Left lobe of liver (tissue), 2 donors: ENCODE measurements around the gene AP1S3. TPM values are rescaled to one million over a fixed set of nuclear protein-coding genes. Genes with fewer than 3 reads are reported as not detected.
"Not testable (repeated sequence)": the region's sequence is repeated elsewhere in the genome, so short reads cannot be mapped to it uniquely, and the experiment has no call there.

Experiments used
- ATAC-seq: fragments of 200-7000 bp; cut with Tn5 transposase; one replicate; pipeline ENCODE4 v1.9.1; 2020; ENCODE audit warnings: mild to moderate bottlenecking, moderate library complexity
- DNase-seq: peaks from one replicate; pipeline ENCODE4 v3.0.0-alpha.2; 2020; ENCODE audit warnings: low spot score
- total RNA-seq: library from RNA; stranded (reverse); gene quantifications from one replicate; pipeline ENCODE4 v1.2.1, GENCODE V29; 2021
- donor health status: DM: no; HTN: no; CAD: no; lungs with moderate emphysema.
- donor health status: DM: no; HTN: yes; CAD: no.

The AP1S3 gene
- total RNA-seq, 1 donor from 2014 or later: 1.3 TPM

DNA sequence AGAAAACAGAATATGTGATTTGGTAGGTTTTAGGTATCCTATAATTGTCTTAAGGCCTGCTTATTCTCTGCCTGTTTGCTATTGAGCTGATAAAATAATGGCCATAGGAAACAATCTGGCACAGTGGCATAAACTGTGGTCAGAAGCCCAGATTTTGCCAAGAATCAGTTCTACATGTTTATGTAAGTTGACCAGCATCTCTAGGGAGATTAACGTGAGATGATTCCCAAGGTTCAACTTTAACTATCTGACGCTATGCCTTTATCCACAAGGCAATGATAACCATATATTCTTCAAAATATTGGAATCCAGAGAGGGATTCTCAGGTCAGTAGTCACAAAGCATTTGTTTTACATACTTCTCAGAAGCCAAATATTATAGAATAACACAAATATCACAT is 25.6 kb downstream of the AP1S3 start:
- ATAC-seq: no peak

DNA sequence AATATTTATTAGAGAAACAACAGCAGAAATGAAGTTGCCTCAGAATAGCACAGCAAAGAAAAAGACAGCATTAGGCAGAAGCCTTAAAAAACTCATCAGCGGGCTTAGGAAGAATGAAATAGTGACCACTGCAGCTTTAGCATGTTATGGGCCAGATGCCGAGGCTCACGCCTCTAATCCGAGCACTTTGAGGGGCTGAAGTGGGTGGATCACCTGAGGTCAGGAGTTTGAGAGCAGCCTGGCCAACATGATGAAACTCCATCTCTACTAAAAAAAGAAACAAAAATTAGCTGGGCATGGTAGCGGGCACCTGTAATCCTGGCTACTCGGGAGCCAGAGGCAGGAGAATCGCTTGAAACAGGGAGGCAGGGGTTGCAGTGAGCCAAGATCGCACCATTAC is 32.4 kb downstream of the AP1S3 start:
- no peak for DNase-seq
- ATAC-seq: no peak

More for the DNA sequence above, 25.6 kb downstream of the AP1S3 start:
- DNase-seq: no peak

DNA sequence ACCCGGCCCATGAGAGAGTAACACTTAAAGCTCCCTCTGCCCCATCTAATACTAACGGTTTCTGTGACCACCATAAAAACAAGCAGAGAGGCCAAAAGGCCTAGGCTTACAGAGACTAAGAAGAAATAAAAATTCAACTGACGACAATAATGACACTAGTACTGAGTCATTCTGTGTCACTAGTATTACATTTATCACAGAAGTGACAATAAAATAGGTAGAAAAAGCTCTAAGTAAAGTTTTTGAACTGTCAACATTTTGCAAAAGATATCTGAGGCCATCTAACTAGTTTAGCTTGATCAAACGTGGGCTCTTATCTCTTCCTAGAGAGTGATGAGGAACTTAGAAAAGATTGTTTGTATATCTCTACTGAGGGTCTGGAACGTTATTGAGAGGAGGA is 35.6 kb downstream of the AP1S3 start:
- DNase-seq (no peak), ATAC-seq (no peak)

DNA sequence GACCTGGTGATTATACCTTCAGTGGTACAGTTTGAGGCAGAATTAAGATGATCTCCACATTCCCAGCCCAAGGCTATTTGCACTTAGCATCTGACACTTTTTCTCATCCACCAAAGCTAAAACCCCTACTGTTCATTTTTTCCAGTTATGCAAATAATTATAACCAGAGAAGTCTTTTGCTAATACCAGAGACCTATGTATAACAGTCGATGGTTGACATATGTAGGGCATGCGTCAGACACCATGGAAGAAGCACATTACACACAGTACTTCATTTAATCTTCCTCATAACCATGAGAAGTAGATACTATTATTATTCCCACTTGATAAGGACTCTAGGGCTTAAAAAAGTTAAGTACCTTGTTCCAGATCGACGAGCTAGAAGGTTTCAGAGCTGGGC is 36.5 kb downstream of the AP1S3 start:
- ATAC-seq (no peak), DNase-seq (no peak)

DNA sequence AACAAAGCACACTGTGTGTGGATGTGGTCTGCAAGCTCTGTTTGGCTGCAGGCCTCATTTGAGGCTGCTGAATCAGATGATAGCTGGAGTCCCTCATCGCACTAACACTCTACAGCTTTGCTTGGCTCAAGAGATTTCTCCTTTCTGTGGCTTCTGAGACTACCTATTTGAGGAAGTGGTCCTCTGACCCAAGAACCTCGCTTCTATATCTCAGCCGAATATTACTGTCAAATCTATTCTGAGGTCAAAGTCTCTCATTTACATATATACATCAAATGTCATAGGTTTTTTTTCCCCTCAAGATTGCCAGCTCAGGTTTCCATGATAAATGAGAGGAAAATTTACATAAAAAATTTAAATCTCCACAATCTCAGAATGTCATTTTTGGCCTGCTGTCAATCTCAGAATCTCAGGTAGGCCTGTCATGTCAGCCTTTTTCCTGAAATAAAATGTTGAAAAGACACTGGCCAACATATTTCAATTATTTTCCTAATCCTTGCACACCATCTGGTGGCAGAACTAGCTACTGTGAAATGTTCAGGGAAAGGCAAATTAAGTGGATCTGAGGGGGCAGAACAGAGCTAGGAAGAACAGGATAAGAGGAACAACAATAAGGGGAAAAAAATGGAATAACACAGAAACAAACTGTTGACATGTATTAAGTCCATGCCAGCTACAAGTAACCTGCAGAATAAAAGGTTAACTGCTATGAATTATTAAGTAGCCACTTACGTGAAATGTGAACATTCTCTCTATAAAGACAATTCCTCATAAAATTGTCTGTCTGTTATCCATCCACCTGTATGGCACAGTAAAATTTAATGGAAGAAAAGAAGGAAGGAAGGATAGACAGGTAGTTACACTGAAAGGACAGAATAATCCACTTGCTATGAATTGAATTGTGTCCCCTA is 39.3 kb downstream of the AP1S3 start:
- DNase-seq (no peak), ATAC-seq (peak; percentile 76)

DNA sequence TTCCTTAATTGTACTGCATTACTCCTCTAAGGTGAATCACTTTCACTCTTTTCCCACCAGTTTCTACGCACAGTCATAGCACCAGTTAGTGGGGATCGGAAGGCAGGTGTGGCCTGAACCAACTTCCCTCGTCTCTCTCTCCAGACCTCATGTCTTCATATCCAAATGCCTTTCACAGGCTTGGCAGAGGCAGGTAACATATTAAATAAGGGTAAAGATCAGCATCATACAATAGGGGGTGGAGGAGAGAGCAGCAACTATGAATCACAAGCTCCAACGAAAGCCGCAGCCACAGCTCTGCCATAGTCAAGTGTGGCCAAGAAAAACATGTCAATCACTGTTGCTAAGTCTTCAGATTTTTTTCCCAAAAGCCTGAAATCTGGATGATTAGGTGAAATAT is 40.3 kb downstream of the AP1S3 start:
- no peak for DNase-seq
- ATAC-seq: no peak

DNA sequence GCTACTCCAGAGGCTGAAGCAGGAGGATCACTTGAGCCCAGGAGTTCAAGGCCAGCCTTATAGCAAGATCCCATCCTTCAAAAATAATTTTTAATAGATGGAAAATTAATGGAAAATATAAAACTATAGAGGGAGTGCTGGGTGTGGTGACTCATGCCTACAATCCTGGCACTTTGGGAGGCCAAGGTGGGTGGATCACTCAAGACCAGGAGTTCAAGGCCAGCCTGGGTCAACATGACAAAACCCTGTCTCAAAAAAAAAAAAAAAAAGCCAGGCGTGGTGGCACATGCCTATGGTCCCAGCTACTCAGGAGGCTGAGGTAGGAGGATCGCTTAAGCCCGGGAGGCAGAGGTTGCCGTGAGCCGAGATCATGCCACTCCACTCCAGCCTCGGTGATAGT is 48.0 kb downstream of the AP1S3 start:
- DNase-seq (no peak), ATAC-seq (no peak)

DNA sequence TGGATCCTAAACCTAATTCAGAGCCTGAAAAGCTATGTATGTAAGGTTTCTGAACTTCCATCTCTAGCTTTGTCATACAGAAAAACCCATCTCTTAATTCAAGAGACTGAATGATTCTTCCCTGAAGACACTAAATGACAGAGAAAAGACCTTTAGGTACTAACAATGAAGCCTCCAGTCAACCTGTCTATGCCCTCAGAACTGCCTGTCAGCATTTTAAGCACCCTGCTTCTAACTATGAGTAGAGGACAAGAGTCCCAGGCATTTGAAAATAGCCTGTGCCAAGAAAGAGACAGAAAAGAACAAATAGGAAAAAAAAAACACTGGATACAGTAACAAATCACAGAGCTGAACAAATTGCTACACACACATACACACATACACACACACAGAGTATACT is 48.6 kb downstream of the AP1S3 start:
- no peak for DNase-seq
- ATAC-seq: no peak

DNA sequence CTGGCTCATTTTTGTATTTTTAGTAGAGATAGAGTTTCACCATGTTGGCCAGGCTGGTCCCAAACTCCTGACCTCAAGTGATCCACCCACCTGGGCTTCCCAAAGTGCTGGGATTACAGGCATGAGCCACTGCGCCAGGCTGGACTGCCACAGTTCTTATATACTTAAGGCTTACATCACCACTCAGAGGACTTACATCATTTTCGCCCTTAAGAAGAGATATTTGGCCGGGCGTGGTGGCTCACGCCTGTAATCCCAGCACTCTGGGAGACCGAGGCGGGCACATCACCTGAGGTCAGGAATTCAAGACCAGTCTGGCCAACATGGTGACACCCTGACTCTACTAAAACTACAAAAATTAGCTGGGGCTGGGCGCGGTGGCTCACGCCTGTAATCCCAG is 49.3 kb downstream of the AP1S3 start:
- DNase-seq, ATAC-seq: not testable (repeated sequence)

DNA sequence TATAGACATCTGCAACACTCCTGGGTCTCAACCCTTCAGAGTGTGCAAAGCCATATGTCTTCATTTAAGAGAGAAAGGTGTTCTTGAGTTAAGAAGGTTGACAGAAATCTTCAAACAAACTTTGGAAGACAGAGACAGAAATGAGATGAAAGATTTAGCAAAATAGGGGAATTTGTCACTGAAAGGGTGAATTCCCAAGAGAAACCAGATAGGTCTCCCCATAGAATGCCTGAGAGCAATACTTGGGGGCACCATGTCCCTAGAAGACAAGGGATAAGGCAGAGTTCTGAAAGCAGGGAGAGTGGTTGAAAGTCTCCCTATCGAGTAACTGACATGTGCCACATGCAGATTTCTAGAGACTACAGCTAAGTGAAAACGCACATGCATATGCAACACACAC is 50.0 kb downstream of the AP1S3 start:
- DNase-seq: no peak
- ATAC-seq: no peak

DNA sequence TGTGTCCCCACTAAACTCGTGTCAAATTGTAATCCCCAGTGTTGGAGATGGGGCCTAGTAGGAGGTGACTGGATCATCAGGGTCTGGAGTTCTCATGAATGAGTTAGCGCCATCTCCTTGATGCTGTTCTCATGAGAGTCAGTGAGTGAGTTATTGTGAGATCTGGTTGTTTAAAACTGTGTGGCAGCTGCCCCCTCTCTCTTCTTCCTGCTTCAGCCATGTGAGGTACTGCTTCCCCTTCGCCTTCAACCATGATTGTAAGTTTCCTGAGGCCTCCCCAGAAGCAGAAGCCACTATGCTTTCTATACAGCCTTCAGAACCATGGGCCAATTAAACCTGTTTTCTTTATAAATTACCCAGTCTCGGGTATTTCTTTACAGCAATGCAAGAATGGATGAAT is 50.4 kb downstream of the AP1S3 start:
- DNase-seq (no peak), ATAC-seq (no peak)

DNA sequence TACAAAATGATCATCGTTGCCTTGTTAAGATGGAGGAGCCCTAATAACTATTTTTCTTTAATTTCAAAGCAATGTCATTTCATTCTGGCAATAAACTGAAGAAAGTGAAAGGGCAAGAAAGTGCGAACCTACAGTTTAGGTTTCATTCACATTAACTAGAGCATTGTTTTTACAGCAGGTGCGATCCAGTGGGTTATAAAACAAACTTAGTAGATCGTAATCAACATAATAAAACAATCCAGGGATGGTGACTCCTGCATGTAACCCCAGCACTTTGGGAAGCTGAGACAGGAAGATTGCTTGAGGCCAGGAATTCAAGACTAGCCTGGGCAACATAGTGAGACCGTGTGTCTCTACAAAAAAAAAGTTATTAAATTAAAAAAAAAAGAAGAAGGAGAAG is 51.1 kb downstream of the AP1S3 start:
- no peak for ATAC-seq

DNA sequence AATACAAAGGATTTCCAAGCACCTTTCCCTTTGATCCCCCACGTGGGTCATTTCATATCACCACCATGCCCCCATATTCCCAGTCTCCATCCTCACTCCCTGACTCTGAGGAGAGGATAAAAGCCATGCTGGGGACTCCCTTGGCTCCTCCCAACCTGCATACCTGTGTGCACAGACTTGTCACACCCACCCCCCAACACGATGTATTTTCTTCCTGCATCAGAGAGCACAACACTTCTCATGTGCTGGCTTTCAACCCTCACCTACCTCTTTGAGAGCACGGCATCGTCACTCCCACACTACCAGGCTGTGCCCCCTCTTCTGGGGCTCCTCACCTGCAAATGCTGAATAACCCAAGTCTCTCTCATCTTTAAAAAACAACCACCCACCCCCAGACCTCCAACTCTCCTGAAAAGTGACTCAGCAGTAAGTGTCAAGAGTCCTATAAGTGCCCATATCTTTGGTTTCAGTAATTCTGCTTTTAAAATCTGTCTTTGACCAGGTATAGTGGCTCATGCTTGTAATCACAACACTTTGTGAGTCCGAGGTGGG is 53.1 kb downstream of the AP1S3 start:
- DNase-seq (no peak), ATAC-seq (no peak)

More for the DNA sequence above, 51.1 kb downstream of the AP1S3 start:
- DNase-seq: no peak

DNA sequence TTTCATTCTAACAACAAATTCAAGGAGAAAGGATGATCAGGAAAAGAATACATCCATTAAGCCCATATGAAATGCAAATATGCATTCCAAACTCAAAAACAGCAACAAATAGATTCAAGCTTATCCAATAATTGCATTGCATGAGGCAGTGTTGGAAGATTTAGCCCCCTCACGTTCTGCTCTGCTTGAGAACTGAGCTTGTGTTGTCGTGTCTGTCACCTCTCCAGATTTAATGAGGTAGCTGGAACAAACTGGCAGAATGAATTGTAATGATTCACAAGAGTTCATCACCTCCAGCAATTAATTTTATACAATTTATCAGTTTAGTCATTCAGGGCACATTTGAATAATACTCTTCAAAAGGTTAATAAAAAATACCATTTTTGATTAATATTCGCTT is 54.8 kb downstream of the AP1S3 start:
- DNase-seq (no peak), ATAC-seq (no peak)

DNA sequence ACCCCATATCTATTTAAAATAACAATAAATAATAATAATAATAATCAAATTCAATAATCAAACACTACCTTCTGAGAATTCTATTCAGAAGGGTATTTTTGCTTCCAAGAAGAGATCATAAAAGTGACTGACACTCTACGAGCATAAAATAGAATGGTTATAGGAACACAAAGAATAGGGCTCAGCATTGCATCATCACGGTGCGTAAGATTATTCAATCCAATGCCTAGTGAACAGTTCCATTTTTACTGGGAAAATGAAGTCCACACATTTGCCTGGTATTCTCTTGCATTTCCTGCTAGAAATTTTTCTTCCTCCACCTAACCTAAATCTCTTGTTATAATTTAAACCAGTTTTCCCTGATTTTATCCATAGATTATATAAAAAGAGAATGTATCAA is 55.8 kb downstream of the AP1S3 start:
- ATAC-seq (no peak), DNase-seq (no peak)

DNA sequence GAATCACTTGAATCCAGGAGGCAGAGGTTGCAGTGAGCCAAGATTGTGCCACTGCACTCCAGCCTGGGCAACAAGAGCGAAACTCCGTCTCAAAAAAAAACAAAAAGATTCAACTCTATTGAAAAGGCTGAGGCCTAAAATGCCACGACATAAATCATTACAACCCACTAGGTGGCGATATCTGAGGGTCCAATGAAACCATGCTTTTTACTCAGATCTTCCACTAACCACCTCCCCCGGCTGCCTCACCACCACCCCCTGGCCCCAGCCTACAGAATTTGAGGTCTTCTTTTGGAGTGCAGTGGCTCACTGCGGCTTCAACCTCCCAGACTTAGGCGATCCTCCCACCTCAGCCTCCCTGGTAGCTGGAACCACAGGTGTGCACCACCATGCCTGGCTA is 57.5 kb downstream of the AP1S3 start:
- DNase-seq (no peak), ATAC-seq (no peak)

DNA sequence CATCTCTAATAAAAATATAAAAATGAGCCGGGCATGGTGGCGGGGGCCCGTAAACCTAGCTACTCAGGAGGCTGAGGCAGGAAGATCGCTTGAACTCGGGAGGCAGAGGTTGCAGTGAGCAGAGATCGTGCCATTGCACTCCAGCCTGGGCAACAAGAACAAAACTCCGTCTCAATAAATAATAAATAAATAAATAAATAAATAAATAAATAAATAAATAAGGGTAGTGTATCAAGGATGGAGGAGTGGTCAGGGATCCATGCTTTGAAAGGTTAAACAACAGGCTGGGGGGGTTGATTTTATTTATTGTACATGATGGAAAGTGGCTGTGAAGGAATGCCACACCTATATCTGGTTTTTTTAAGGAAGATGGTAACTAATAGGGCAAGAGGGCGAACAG is 63.2 kb downstream of the AP1S3 start:
- DNase-seq: no peak
- no peak for ATAC-seq

DNA sequence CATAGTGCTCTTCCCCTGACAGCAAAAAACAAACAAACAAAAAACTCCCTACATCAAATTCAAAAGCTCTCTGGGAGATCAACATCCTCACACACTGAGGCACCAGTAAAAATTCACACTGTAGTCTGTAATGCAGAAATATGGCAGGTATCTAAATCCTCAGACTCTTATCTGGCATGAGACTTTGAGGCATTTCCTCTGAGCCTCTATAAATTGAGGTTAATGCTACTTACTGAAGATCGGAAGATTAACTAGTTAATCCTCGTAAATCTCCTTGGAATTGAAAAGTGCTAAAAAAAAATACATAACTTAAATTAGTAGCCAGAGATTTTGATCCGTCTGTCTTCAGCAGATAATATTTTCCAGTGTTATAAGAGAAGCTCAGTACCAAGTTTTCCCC is 65.0 kb downstream of the AP1S3 start:
- no peak for DNase-seq
- ATAC-seq: no peak

DNA sequence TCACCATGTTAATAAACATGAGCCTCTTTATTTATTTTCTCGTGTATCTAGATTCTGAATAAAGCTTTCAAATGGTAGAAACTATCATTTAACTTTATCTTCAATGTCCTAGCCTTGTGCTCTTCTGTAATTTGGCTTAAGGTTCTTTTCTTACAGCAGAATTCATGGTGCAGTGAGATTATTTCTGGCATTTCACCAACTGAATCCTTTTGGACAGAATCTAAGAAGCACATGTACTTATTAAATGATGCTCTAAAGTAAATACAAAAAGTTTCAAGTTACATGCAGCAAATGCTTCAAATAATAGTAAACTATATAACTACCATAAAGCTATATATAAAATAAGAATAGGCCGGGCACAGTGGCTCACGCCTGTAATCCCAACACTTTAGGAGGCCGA is 65.9 kb downstream of the AP1S3 start:
- no peak for ATAC-seq
- no peak for DNase-seq

DNA sequence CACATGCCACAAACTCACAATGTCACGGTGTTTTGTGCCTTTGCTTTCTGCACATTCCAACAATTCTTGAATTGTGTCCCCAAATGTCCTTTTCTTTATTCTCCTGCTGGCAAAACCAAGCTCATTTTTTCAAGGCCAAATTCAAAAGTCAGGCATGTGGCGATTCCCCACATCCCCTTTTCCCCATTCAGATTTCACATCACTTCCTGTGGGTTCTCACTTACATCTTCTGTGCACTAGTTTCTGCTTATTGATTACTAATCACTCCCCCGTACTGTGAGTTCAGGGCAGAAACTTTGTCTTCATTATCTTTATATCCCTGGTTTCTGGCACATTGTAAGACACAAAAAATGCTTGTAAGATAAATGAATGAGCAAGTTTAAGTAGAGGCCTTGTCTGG is 69.2 kb downstream of the AP1S3 start:
- ATAC-seq (no peak), DNase-seq (no peak)

DNA sequence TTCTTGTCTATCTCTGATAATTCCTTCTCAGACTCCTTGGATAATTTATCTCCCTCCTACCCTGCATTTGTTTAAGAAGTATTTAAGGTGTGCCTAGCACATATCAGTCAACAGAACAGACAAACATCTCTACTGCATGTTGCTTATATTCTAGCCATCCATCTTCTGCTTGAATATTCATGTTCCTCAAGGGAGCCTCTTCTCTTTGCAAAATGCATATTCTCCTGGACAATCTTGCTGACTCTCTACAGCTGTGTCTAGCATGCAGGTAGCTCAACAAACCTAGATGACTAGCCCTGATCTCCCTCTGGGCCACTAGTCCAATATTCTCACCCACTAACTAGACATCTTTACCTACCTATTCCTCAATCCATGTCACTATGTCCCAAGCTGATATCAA is 70.0 kb downstream of the AP1S3 start:
- DNase-seq: no peak
- no peak for ATAC-seq

DNA sequence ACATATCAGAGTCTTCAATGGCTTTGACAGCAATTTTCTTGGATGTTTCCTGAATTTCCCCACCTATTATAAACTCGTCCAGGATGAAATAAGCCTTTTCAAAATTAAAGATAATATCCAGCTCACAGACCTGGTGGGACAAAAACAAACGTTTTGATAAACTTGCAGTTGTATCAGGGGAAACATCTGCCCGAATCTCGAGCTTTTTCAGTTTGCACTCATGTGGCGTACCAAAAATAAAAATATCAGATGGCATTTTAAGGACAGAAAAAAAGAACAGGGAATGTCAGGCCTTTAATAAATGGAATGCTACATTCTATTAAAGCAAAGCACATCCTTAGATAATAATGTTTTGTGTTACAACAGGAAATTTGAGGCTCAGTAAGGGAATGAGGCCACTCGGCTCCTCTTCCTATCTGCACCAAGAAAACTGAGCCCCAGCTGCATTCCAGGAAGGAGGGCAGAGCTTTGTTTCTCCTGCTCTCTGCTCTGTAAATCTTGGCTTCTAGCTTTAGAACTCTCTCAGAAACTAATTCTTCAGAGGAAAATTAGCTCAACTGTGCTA is 72.1 kb downstream of the AP1S3 start:
- DNase-seq: no peak
- ATAC-seq: no peak
